Measurements from ENCODE around the gene RNF32.
"Not testable (repeated sequence)": the region's sequence is repeated elsewhere in the genome, so short reads cannot be mapped to it uniquely, and the experiment has no call there.

The RNF32 gene

GRCh38 chr7:156676263-156676662 is 35.7 kb downstream of the RNF32 start:
- DNase-seq = no peak

- DNase-seq = no peak
Observed at GRCh38 chr7:156677374-156678054, 36.9 kb downstream of the RNF32 start.

- DNase-seq = no peak
Observed at GRCh38 chr7:156680281-156680680, 39.7 kb downstream of the RNF32 start.

GRCh38 chr7:156682928-156683327 is 42.4 kb downstream of the RNF32 start:
- no peak for DNase-seq

- DNase-seq = no peak
Observed at GRCh38 chr7:156684251-156684650, 43.7 kb downstream of the RNF32 start.

- no peak for DNase-seq
Observed at GRCh38 chr7:156684661-156685060, 44.1 kb downstream of the RNF32 start.

GRCh38 chr7:156691764-156692163 is 51.2 kb downstream of the RNF32 start:
- DNase-seq = no peak

GRCh38 chr7:156692849-156693248 is 52.3 kb downstream of the RNF32 start:
- no peak for DNase-seq

GRCh38 chr7:156693627-156694026 is 53.1 kb downstream of the RNF32 start:
- no peak for DNase-seq

- not testable (repeated sequence) for DNase-seq
Observed at GRCh38 chr7:156697283-156697682, 56.7 kb downstream of the RNF32 start.

- DNase-seq = not testable (repeated sequence)
Observed at GRCh38 chr7:156698512-156698911, 57.9 kb downstream of the RNF32 start.

- not testable (repeated sequence) for DNase-seq
Observed at GRCh38 chr7:156701787-156702186, 61.2 kb downstream of the RNF32 start.

- no peak for DNase-seq
Observed at GRCh38 chr7:156702399-156702798, 61.8 kb downstream of the RNF32 start.

- no peak for DNase-seq
Observed at GRCh38 chr7:156703209-156703608, 62.6 kb downstream of the RNF32 start.

- DNase-seq = no peak
Observed at GRCh38 chr7:156703773-156704482, 63.4 kb downstream of the RNF32 start.

GRCh38 chr7:156722043-156722826 is 81.7 kb downstream of the RNF32 start:
- no peak for DNase-seq

GRCh38 chr7:156725073-156725472 is 84.5 kb downstream of the RNF32 start:
- DNase-seq = no peak

- no peak for DNase-seq
Observed at GRCh38 chr7:156725936-156726335, 85.4 kb downstream of the RNF32 start.

Measured in NCI-H1105 (cell line).